CMK (cell line): ENCODE data around the gene ZBTB1.
"Not testable (repeated sequence)": the region's sequence is repeated elsewhere in the genome, so short reads cannot be mapped to it uniquely, and the experiment has no call there.

Source experiments
- DNase-seq: peaks from one replicate; pipeline ENCODE4 v3.0.0-alpha.2; 2010; ENCODE audit warnings: low read depth

Gene ZBTB1

DNA sequence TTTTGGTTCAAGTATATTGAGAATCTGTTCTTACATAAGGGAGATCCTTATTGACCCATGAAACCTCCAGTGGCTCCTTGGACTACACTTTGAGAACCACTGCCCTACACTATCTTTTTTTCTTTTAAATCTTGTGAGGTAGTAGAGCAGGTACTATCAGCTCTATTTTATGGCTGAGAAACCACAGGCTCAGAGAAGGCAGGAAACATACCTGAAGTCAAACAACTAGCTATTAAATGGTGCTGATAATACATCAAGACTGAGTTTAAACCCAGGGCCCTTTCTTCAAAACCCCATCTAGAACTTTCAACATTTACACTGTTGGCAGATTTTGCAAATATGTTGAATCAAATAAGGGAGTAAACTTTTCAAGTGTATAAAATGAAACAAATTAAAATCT, 7.8 kb upstream of the ZBTB1 start:
- no peak for DNase-seq

DNA sequence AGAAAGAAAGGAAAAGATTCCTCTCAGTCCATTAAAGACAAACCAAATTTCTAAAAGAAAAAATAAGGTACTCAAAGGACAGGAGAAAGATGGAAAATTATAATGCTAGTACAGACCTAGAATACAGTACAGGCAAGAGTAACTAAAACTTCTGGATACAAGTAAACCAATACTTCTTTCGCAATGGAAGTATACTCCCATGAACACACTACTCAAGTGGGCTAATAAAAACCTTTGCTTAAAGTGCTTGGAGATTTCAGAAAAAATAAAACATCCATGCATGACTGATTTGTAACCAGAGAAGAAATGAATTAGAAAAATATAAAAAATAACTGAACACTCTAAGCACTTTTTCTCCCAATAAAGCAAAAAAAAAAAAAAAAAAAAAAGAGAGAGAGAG, 4.5 kb upstream of the ZBTB1 start:
- DNase-seq, result no peak

DNA sequence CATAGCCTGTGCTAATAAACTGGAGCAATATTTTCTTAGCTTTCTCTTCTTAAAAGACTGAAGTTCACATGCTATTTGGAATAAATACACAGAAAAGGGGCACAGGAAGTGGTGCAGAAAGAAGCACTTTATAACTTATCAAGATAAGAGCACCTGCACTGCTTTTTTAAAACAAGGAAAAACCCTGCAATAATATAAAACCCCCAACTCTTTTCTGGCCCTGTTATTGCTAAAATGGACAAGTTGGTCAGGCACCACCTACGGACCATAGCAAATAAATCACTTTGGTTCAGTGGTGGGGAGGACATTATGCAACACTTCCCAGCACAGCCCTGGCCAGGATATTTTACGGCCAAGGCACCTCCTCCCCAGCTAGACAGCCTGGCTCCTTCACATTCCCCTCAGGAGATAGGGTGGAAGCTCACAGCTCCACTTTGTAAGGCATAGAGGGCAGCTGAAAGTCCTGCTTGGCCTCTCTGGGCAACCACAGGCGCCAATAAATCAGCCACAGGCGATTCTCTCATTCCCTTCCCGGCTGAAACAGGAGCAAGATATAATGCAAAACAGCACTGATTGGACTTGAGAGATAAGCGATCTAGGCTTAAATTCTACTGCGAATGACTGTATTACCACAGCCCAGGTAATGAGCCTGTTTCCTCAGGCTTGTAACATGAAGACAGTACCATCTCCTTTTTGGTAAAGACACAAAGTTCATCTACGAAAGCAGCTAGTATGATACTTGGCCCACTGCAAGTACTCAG, 3.0 kb upstream of the ZBTB1 start:
- DNase-seq, result no peak

DNA sequence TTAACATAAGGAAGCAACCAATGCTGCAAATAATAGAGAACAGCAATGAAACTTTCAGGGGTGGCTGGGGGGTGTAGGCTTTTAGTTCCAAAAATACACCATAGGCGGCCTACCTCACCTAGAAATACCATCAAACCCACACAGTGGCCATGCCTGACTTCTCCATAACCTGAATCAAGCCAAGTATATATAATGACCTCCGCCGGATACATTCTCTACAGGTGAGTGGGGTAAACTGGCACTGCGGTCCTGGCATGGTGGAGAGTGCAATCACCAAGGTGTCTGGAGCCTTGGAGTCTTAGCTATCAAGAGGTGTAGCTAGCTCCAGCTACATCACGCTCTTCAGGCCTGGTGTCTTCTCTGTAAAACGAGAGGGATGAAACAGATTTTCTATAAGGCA, 2.1 kb upstream of the ZBTB1 start:
- no peak for DNase-seq

DNA sequence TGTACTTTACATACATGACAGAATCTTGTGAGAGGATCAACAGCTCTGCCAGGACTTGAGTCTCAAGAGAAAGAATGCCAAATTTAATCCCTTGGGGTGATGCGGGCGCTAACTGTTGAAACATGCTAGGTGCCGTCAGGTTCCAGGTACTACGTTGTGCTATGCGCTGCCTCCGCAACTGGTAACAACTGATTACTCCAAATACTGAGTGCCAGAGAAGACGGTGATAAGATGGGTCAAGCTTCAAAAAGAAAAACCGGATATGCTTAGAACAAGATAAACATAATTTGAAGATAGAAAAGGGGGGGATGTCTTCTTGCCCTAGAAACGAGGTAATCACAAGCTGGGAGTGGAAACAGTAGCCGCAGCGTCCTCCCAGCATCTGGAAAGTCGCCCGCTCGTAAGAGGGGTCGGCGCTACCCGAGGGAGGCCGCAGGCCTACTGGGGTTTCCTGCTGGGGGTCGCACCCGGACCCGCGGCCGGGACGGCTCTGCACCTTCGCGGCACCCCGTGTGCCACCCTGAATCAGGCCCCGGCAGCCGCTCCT, 1.6 kb upstream of the ZBTB1 start:
- DNase-seq, result no peak

DNA sequence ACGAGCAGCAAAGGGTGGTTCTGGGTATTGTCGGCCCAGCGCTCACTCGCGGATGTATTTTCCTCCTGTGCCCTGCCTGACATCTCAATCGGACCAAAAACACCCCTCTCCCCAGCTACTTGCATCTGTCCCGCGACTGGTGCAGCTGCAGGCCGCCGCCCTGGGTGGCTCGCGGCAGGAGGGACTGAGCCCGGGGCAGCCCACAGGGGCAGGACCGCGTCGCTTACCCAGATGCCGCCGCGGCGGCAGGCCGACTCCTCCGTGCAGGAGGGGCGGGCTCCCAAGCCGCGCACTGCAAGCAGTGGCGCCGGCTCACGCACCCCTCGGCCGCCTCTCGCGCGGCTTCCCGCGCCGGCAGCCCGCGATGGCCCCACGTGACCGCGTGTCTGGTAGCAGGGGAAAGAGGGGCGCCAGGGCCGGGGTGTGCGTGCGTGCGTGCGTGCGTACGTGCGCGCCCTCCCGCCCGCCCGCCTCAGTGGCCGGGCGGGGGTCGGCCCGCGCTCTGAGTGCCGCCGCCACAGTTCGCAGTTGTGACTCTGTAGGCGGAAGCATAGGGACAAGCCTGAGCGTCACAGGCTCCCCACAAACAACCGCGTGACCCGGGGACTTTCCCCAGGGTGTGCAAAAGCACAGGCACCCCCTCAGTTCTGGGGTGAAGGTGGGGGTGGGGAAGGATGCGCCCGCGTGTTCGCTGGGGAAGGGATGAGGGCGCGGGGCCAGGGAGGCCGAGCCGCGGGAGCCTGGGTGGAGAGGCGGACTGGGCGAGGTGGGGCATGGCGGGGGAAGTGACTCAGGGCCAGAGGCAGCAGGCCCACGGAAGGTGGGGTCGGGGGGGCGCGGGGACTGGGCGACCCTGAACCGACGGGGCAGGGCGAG, 898 bp upstream of the ZBTB1 start, which contains the start of gene ZBTB25:
Gene ZBTB25, minus strand, starts transcription at position 405 of the 876 bp plus-strand sequence. CDS start 13,305 bp downstream, outside the sequence.
- peak; percentile 82 for DNase-seq

DNA sequence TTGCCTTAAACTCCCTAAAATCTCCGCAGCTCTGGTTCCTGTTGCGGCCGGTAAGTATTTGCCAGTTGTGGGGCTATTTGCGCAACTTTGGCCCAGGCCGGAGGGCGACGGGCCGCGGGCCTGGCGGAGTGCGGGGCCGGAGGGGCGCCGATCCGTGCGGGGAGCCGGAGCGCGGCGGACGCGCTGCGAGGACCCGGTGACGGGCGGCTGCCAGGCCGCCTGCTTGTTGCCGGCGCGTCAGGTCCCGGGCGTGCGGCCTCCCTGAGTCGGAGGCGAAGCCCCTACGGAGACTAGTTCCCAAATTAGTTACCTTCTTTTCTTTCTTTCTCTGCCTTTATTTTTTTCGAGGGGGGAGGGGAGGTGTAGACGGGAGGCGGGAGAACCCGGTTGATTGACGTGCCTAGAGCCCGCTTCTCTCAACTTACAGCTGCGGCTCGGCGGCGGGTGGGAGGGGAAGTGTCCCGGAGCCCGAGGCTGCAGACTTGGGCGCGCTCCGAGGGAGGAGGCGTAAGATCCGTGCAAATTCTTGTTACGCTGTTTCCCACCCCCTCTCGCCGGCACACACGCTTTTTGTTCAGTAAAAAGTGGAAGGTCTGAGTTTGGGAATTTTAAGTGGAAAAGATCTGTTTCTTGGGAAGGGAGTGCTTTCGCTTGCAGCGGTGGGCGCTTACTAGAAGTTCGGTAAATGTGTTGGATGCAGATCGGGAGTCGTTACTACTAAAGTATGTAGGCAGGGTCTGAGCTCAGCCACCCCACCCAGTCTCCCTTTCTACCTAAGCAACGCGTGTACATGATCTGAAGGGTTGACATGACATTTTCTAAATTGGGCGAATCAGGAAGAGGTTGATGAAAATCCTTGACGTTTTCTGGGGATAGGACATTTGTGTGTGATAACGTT, 576 bp downstream of the ZBTB1 start:
- peak; percentile 49 for DNase-seq

DNA sequence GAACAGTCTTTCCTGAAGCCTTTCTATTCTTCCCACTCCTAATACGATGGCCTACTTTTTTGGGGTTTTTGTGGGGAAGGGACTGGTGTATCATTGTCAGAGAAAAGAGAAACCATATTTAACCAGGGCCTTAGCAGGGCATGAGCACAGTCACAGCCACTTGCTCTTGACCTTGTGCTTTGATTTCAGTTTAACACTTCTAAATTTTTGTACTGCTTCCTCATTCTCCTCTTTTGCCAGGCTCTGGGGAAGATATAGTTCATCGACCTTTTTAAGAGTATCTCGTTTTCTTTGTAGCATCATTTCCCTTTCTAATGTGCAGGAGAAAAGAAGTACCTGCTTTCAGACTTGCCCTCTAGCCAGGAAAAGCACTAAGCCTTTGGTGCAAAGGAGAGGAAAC, 2.2 kb downstream of the ZBTB1 start:
- DNase-seq, result no peak

DNA sequence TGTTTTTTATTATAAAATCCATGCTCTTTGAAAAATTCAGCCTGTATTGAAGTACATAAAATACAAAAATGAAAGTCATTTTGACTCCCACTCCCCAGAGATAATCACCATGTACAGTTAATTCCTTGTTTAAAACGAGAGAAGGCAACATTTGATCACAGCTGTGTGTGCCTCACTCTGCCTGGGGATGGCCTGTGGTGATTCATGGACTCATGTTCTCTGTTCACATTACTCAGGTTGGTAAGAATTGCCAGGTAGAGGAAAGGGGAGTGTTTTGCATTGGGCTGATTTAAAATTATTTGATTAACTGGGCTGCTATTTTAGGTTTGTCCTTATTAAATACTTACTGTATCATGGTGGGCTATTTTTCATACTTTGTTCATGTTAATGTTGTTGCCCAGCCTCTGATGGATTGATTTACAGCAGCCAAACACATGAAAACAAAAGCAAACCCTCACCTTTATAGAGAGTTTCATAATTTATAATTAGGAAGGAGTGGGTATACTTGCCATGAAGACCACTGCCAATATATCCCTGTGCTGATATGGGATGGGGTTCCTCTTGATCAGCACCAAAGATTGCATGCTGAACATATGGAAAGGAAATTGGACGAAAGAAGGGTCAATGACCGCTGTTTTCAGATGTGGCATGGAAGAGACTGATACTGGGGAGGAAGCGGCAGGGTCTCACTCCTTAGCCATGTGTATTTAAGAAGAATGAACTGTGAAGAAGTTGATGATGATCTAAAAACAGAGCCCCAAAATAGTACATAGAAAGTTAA, 3.0 kb downstream of the ZBTB1 start:
- no peak for DNase-seq

DNA sequence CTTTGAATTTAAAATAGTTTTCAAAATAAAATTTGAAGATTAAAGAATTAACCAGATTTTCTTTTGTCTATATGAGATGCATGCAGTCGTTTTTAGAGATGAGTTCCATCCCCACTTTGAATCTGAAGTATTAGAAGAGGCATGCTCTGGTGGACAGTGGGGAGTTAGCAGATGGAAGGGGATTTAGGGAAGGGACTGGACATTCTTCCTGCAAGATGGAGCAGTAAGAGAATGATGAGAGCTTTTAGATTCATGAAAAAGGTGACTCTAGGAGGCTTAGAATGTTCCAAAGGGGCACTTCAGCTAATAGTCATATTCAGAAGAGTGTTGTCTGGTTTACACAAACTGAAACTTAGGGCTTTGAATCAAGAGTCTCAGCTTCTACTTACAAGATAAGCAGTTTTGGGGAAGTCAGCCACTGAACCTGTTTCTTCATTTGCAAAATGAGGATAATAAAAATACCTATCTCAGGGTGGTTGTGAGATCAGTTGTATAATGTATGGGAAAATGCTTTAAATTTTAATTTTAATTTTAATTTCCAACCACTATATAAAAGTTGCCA, 3.7 kb downstream of the ZBTB1 start:
- no peak for DNase-seq

DNA sequence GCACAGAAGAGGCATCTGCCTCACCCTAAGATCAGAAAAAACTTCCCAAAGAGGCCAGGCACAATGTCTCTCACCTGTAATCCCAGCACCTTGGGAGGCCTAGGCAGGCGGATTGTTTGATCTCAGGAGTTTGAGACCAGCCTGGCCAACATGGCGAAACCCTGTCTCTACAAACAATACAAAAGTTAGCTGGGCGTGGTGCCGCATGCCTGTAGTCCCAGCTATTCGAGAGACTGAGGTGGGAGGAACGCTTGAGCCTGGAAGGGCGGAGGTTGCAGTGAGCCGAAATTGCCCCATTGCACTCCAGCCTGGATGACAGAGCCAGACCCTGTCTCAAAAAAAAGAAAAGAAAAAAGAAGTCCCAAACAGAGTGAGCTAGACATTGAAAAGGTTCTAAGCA, 4.5 kb downstream of the ZBTB1 start:
- DNase-seq, result no peak

DNA sequence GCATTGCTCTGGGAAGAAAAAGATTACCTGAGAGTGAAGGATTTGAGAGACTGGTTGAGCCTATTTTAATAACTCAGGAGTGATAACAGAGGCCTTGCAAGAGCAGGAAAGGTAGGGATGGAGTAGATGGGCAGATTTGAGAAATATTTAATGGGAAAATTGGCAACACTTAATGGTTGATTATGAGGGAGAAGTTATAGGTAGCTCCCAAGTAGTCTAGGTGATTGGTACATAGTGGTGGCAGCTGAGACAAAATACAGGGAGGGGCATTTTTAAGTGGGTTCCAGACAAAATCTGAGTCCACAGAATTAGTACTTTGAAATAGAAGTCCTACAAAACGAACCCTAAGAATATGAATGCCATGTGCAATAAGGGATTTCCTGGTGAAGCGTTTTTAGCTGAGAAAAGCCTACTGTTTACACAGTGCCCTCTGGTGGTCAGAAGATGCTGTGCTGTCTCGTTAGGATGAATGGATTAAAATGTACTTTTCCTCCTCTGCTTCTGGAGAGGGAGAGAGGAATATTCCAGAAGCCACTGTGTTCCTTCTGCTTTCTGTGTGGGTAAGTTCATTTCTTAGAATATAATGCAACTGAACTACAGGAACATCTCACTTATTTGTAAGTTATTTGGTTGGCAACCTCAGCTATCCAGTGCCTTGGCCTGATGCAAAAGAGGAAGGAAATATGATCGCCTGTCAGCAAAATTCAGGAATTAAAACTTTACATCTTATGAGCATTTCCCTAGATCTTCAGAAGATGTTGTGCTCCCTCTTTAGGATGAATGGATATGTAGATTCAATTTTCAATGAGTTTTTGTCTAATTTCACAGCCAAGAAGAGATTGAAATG, 6.5 kb downstream of the ZBTB1 start:
- no peak for DNase-seq

DNA sequence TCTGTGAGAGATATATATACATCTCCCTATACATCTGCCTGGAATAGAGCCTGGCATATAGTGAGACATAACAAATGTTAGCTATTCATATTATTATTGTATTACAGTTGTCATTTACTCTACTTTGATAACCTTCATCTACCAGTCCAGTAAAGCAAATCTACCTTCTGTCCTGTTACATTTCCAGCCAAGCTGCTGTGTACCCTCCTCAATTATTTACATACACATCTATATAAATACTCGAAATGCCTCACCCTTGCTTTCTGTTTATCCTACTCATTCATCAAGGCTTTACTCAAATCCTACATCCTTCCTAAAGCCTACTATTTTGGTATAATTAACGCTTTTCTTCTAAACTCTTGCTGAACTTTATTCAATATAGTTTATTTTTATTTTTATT, 8.7 kb downstream of the ZBTB1 start:
- DNase-seq, result no peak

DNA sequence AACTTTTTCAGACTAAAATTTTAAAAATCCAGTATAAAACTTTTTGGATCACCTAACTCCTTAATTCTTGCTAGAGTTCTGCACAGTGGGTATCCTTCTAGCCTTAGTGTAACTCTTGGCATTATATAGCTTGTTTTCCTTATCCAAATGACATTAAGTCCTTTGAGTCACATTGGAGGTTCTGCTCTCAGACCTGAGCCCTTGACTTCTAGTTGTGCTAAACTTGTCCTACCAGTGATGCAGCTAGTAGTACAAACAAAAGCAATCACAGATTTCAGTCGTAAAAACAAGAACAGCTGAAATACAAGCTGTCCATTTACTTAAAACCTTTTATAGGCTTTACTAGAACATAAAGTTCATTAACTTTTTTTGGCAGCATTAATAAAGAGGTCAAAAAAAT, 10.5 kb downstream of the ZBTB1 start:
- DNase-seq, result no peak

DNA sequence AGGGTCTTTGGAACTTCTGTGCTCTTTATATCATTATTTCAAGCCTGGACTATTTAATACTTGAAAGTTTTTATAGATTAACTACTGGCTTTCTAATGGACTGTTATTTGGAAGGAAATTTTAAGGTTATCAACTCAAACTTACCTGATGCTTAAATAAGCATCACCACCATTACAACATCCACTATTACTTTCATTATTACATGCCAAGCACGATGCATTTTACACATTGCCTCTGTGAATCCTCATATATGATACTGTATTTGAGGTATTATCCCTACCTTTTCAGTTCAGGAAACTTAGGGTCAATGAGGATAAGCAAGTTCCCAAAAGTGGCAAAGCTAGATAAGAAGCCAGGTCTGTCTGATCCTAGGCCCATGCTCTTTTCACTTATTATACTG, 12.4 kb downstream of the ZBTB1 start:
- DNase-seq, result no peak

DNA sequence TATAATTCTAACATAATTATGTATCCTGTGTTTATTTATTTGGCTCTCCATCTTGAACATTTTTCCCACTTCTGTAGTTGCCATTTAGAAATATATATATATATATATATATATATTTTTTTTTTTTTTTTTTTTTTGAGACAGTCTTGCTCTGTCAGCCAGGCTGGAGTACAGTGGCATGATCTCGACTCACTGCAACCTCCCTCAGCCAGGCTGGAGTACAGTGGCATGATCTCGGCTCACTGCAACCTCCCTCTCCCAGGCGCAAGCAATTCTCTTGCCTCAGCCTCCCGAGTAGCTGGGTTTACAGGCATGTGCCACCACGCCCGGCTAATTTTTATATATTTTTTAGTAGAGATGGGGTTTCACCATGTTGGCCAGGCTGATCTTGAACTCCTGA, 13.1 kb downstream of the ZBTB1 start:
- not testable (repeated sequence) for DNase-seq

DNA sequence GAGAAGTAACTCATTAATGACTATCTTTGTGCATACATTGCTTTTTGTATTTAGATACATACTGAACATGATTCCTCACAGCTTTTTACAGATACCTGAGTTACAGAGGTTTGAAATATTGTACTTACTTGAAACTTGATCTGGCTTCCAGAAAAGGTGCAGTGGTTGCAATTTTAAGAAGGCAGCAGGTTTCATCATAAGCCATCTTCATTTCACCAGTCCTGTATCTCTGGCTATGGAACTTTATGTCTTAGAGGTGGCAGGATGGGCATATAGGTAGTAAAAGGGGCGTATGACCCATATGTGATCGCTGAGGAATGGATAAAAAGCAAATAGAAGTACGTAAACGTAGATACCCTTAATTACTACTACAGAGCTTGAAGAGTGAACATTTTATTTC, 13.7 kb downstream of the ZBTB1 start:
- DNase-seq, result no peak

DNA sequence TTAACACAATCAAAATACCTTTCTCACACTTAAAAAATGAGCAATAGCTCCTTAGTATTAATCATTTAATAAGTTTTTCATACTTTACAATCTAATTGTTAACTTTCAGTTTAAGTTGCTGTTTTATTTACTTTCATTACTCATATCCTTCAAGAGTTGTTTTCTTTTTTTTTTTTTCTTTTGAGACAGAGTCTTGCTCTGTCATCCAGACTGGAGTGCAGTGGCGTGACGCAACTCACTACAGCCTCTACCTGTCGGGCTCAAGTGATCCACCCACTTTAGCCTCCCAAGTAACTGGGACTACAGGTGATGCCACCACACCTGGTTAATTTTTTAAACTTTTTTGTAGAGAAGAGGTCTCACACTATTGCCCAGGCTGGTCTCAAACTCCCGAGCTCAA, 16.1 kb downstream of the ZBTB1 start:
- no peak for DNase-seq

DNA sequence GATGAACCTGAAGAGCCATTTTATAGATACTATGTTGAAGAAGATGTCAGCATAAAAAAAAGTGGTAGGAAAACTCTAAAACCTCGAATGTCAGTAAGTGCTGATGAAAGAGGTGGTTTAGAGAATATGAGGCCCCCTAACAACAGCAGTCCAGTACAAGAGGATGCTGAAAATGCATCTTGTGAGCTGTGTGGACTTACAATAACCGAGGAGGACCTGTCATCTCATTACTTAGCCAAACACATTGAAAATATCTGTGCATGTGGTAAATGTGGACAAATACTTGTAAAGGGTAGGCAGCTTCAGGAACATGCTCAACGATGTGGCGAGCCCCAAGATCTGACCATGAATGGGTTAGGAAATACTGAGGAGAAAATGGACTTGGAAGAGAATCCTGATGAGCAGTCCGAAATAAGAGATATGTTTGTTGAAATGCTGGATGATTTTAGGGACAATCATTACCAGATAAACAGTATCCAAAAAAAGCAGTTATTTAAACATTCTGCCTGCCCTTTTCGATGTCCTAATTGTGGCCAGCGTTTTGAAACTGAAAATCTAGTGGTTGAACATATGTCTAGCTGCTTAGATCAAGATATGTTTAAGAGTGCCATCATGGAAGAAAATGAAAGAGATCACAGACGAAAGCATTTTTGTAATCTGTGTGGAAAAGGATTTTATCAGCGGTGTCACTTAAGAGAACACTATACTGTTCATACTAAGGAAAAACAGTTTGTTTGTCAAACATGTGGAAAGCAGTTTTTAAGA, 18.2 kb downstream of the ZBTB1 start:
- DNase-seq, result no peak
